CD4-positive, alpha-beta T cell treated with Interleukin-10 for 1 hour (primary cell): ENCODE results near the gene CFAP68.
A peak's percentile ranks its signal among the peaks of the same experiment; 100 is the strongest.
"Not testable (repeated sequence)": the region's sequence is repeated elsewhere in the genome, so short reads cannot be mapped to it uniquely, and the experiment has no call there.

Experiments used
- DNase-seq: peaks from one replicate; pipeline ENCODE4 v3.0.0-alpha.2; 2020

Gene CFAP68

DNA sequence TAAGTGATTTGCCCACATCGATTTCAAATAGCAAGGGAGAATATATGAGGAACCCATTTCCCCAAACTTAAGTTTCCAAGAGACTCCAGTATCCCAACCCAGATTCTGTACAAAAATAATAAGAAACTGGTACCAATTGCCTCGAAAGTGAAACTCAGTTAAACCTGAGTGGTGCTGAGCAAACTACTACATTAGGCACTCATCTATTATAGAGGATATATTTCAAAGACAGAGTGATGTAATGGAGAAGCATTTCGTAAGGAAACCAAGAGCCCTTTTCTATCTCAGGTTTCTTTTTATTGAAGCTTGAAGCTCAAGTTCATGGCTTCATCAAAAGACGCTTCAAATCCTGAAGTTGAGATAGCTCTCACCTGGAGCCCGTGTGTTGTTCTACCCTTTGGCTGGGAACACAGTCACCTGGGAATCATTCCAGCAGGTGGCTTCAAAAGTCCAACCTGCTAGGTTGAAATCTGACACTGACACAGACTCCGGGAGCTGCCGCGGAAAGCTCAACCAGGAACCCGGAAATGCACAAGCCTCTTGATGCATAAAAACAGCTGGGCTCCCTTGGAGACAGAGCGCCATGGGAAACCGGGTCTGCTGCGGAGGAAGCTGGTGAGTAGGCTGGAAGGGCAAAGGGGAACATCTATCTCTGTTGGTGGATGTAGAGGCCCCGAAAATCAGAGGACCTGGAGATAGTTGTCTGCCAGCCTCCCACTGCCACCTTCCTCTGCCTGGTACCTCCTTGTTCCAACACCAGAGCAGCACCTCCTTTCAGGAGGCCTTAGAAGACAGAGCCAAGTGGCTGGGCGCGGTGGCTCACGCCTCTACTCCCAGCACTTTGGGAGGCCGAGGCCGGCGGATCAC is 39.3 kb downstream of the CFAP68 start, which contains the start of gene C11orf52:
Gene C11orf52, plus strand, starts transcription at position 524 of the 867 bp plus-strand sequence. Its CDS starts 60 bp downstream, at position 584.
- no peak for DNase-seq

DNA sequence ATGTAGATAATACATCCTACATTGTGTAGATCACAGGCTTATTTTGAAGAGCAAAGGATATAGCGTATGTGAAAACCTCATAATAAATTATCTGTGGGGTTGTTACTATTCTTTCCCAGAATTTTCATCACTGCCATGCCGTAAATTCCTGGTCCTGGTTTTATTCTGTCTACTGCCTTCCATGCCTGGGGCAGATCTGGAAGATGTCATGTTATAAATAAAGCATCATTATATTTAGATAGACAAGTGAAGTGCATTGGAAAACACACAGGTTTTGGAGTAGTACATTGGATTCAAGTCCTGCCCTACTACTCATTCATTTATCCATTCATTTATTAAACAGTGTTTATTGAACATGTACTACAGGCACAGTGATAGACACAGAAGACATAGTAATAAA is 41.6 kb downstream of the CFAP68 start:
- no peak for DNase-seq

DNA sequence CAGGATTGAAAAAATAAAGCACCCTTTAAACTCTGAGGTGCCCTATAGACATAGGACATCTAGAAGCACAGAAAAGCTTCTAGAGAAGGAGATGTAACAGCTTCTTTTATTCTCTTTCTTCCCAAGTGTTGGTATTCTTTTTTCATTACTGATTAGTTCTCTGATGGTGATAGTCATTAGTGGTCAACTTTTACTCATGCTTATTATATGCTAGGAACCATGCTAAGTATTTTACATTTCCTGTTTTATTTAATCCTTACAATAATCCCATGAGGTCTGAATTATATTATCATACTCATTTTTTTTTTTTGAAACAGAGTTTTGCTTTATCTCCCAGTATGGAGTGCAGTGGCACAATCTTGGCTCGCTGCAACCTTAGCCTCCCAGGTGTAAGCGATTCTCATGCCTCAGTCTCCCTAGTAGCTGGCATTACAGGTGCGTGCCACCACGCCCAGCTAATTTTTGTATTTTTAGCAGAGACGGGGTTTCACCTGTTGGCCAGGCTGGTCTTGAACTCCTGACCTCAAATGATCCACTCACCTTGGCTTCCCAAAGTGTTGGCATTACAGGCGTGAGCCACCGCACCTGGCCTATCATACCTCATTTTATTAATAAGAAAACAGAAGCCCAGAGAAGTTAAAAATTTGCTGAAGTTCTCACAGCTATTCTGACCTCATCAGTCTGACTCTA is 42.3 kb downstream of the CFAP68 start:
- no peak for DNase-seq

DNA sequence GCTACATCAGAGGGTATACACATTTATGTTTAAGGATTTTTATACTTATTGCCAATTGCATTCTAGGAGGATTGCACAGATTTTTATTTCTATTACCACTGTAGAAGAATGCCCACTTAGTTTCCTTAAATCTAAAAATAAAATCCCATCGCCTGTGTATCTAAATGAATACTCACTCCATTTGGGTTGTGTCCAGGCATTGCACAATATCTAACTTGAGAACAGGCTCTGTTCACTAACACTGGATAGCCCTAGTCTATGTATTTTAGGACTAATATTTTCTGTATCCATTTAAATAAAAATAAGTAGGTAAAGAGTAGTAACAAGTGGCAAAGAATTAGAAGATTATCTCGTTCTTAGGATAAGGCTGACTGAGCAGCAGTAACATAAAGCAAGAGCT is 43.5 kb downstream of the CFAP68 start:
- DNase-seq = no peak

DNA sequence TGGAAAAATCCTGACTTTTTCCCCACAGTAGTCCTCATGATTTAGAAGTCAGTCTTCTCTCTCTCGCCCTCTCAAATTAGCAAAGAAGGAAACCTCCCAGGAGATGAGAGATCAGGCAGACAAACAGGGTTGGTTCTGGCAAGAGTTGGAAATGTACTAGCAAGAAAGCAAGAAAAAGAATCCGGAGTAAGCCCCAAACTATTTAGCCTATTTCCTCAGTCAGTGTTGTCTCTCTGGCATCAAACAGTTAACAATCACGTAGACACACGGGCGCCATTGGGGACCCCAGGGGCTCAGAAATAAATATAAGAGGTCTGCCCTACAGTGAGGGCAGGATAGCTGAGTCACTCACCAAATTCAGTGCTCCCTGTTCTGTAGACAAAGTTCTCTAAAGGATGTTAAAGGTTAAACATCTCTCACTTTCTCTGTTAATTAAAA is 44.0 kb downstream of the CFAP68 start:
- no peak for DNase-seq

DNA sequence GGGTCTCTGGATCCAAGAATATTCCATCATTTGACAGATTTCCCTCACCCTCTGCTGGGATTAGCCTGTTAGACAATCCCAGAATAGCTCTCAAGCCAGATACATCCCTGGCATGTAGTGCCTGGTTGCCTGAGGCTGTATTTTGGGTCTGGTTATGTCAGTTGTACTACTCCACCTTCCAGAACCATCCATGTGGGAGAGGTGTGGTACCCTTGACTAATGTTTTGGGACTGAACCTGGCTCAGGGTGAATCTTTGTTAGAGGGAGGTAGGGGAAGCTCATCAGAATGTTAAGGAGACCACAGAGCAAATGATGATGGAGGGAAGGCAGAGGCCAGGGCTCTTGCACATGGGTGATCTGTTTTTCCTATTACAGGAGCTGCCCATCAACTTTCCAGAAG is 44.6 kb downstream of the CFAP68 start:
- no peak for DNase-seq

DNA sequence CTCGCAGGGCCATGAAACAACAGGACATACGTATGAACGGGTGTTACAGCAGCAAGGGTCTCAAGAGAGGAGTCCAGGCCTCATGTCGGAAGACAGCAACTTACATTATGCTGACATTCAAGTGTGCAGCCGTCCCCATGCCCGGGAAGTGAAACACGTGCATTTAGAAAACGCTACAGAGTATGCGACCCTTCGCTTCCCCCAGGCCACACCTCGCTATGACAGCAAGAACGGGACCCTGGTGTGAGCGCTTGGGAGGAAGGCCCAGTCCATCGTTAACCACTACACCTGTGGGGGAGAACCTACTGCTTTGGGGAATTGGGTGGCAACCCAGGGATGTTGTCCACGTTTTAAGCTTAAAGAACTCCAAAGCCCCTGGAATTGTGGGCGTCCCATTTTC is 46.6 kb downstream of the CFAP68 start:
- DNase-seq = no peak

DNA sequence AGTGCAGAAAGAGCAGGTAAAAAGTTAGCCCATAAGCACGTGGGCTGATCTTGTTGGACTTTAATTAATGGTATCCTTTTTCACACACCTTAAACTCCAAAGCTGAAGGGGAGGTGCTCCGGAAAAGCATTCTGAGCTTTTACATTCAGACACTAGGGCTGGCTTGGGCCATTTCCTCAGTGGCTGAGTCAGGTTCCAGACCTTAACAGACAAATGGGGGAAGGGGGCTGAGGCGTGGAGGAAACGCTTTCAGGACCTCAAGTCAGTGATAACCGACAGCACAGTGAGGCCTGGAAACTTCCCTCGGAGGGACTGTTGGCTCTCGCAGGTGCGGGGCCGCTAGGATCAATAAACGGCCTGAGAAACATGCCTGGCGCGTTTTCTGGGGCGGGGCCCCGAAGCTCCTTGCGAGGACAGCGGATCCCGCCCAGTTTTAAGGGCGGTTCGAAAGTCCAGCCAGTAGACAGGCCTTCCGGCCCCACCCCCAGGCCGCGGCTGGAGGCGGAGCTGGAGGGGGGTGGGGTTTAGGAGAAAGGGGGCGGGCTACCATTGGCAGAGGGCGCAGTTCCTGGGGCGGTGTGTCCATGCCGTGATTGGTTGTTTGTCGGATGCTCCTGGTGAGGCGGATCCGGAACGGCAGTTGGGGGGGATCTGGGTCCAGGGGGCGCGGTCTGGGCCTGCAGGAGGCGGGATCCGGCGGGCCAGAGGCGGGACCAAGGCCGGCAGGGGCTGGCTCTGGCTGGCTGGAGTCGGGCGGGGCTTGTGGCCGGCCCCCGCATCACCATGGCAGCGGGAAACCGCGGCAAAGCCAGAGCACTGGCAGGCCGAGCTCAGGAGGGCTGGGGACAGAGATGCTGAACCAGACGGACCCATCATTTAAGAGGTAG is 47.4 kb downstream of the CFAP68 start:
- DNase-seq = peak; percentile 98

DNA sequence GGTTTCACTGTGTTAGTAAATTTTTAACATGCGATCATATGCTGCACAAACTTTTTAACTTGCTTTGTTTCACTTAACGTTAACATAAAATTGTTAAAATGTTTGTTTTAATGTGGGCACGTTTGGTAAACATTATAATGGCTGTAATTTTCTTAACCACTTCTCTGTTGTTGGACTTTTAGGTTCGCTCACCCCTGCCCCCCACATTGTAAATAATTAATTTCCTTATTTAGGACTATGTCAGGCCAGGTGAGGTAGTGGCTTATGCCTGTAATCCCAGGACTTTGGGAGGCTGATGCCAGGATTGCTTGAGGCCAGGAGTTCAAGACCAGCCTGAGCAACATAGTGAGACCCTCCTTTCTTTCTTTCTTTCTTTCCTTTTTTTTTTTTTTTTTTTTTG is 51.1 kb downstream of the CFAP68 start:
- DNase-seq = no peak

DNA sequence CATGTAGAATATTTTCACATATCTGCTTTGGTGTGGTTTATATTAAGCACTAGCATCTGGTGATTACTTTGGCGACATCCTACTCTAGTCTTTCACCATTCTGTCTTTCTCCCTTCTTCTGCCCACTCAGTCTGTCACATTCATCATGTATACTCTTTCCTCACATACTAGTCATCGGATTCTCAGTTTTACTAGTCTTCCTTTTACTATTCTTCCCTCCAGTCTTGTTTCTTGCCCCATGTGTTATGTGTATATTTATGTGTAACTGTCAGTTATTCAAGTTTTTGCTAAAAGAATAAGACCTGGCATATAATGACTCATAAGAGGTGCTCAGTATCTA is 53.2 kb downstream of the CFAP68 start:
- no peak for DNase-seq

DNA sequence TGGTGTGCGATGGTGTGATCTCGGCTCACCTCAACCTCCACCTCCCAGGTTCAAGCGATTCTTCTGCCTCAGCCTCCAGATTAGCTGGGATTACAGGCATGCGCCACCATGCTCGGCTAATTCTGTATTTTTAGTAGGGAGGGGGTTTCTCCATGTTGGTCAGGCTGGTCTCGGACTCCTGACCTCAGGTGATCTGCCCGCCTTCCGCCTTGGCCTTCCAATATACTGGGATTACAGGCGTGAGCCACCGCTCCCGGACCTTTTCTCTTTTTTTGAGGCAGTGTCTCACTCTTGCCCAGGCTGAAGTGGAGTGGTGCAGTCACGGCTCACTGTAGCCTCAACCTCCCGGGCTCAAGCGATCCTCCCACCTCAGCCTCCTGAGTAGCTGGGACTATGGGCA is 53.8 kb downstream of the CFAP68 start:
- not testable (repeated sequence) for DNase-seq

DNA sequence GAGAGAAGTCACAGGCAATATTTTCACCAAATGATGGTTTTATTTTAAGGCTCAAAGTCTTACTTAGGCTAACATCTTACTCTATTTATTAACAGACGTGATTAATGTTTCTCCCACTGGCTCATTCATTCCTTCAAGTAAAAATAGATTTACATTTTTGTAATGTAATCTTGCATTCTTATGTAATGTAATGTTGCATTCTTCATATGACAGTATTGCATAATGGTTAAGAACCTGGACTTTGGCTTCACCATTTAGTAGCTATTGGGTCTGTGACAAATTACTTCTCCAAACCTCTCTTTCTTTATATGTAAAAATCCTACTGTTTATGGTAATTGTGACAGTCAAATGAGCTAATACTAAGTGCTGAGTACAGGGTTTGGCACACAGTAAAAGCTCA is 54.5 kb downstream of the CFAP68 start:
- no peak for DNase-seq

DNA sequence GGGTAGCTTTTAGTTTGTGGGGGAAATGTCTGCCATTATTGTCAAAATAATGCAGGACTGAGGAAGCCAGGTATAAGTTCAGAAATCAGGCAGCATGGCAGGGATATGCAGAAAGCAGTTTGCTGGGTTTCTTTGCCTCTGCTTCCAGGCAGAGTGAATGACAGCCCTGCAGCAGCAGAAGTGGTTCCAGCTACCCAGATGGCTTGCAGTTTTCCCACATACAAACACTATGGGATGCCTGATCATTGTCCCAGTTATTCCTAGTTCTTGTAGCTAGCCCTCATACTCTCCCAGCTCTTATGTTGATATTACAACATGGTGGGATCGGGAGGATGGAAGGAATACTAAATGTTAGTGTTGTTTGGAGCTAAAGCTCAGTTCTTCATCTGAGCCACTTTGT is 55.0 kb downstream of the CFAP68 start:
- DNase-seq = no peak
